Body of pancreas (tissue), 4 donors: ENCODE results near the gene PLCB4.

ENCODE experiments used
- CTCF ChIP-seq, 7 experiments: fragments of 450-650 bp in 4 of 7; fragments of 200-600 bp in 3 of 7; sonication (generic) in 3 of 7; IDR thresholded peaks; one replicate each; pipeline ENCODE4 v1.5.1; 2016 to 2019; ENCODE audit warnings: antibody characterized with exemption in 7 of 7
- POLR2A ChIP-seq, 3 donors: fragments of 450-650 bp; IDR thresholded peaks; one replicate each; pipeline ENCODE4 v1.6.1; 2016; ENCODE audit warnings: antibody characterized with exemption in 3 of 3, mild to moderate bottlenecking in 2 of 3

GRCh38 chr20:9369557-9369956 is 300.7 kb downstream of the PLCB4 start:
- no peak for TF ChIP-seq CTCF (IDR thresholded peaks at IDR 0.05)
- TF ChIP-seq POLR2A (IDR thresholded peaks at IDR 0.05): no peak
